ENCODE measurements around the gene RARA. TPM values are rescaled to one million over a fixed set of nuclear protein-coding genes. Genes with fewer than 3 reads are reported as not detected.

Gene RARA
- total RNA-seq, 1 experiment from 2014 or later = 35.1 TPM

- intact Hi-C loops (cut with micrococcal nuclease) = no loop called here
- no peak for DNase-seq (ENCODE audit: low read depth, low spot score)
- RAD21 ChIA-PET (ENCODE audit: low non-redundant PET in 1 of 2, low total read pairs in 2 of 2, uncharacterized antibody in 2 of 2, unreplicated experiment in 2 of 2) = no interaction called here
- H2AFZ ChIP-seq (ENCODE audit: low read depth, low read length, poor library complexity, severe bottlenecking) = no peak overlapping the region
- no TSS peak for BruUV-seq (replicated peaks)
- no peaks in the 10 kb centered on the region for H3K9me3 ChIP-seq (ENCODE audit: control insufficient read depth in 1 of 2, insufficient read depth in 1 of 2, low read depth in 1 of 2, low read length in 2 of 2)
- POLR2A ChIA-PET = interaction anchor here (0.7 kb wide), 1 partner anchor 10 kb away, joined by 5 read pairs; no protein-coding TSS in a partner anchor
- H3K79me2 ChIP-seq (ENCODE audit: insufficient read depth, low read length) = peaks cover 65% of the 10 kb centered on the region
- H3K27ac ChIP-seq (ENCODE audit: low read depth, low read length) = peak overlapping the region; percentile 63; the same call in 1 of the 2 replicates
- ATAC-seq = no peak
- no peak overlapping the region for H3K4me3 ChIP-seq (replicated peaks in 1 of 2; ENCODE audit: low read depth in 1 of 2, low read length in 2 of 2)
- no peaks in the 10 kb centered on the region for H3K27me3 ChIP-seq (ENCODE audit: insufficient read depth, low read length)
- peaks cover 35 to 43% of the 10 kb centered on the region in 2 experiments for H3K4me1 ChIP-seq (ENCODE audit: control insufficient read depth in 1 of 2, insufficient read depth in 2 of 2, low read length in 2 of 2)
- peaks cover 0 to 10% of the 10 kb centered on the region in 2 experiments; a peak in 2 of 4 replicates for H3K36me3 ChIP-seq (ENCODE audit: control insufficient read depth in 1 of 2, insufficient read depth in 2 of 2, low read length in 2 of 2)
- peak overlapping the region; percentile 39; the same call in 1 of the 2 replicates for H3K9ac ChIP-seq (ENCODE audit: low read length)
- TF ChIP-seq JUND (IDR thresholded peaks at IDR 0.05) = no peak
- no peak for TF ChIP-seq TCF7L2 (IDR thresholded peaks at IDR 0.05; ENCODE audit: borderline replicate concordance, extremely low read depth, insufficient read depth, insufficient read length)
- no peak for TF ChIP-seq SIN3A (IDR thresholded peaks at IDR 0.05; ENCODE audit: low read depth)
- no peak for TF ChIP-seq EGR1 (IDR thresholded peaks at IDR 0.05; ENCODE audit: low read depth)
- TF ChIP-seq ZNF274 (IDR thresholded peaks at IDR 0.05; ENCODE audit: low read depth, low read length) = no peak
- TF ChIP-seq CBX3 (IDR thresholded peaks at IDR 0.05; ENCODE audit: low read depth) = no peak
- TF ChIP-seq POLR2AphosphoS5 (IDR thresholded peaks at IDR 0.05; ENCODE audit: low read depth, low read length) = no peak
- TF ChIP-seq SP1 (IDR thresholded peaks at IDR 0.05; ENCODE audit: low read depth) = no peak
- no peak for TF ChIP-seq CTCF (IDR thresholded peaks at IDR 0.05 in 2 of 3, conservative IDR thresholded peaks at IDR 0.05 in 1 of 3; ENCODE audit: borderline replicate concordance in 1 of 3, insufficient read depth in 1 of 3, low read depth in 2 of 3, low read length in 2 of 3)
- no peak for TF ChIP-seq ELF1 (IDR thresholded peaks at IDR 0.05; ENCODE audit: borderline replicate concordance, low read depth)
- no peak for TF ChIP-seq MAX (IDR thresholded peaks at IDR 0.05)
- no peak for TF ChIP-seq REST (IDR thresholded peaks at IDR 0.05; ENCODE audit: low read depth)
- no peak for TF ChIP-seq EZH2phosphoT487 (IDR thresholded peaks at IDR 0.05; ENCODE audit: borderline replicate concordance)
- TF ChIP-seq YY1 (IDR thresholded peaks at IDR 0.05; ENCODE audit: extremely low read depth, insufficient replicate concordance, low read depth, low read length) = no peak
- TF ChIP-seq FOSL1 (IDR thresholded peaks at IDR 0.05; ENCODE audit: low read depth) = no peak
- H4K20me1 ChIP-seq (ENCODE audit: insufficient read depth) = no peaks in the 10 kb centered on the region
- CTCF ChIA-PET = no interaction called here
- H3K9me2 ChIP-seq (ENCODE audit: insufficient read depth) = no peaks in the 10 kb centered on the region
- peak overlapping the region; percentile 67 for H3K4me2 ChIP-seq (ENCODE audit: low read length)
Observed at GRCh38 chr17:40333781-40334448, 24.9 kb downstream of the RARA start.

Measured in HCT116 (cell line).